GM18508 (cell line): ENCODE data around the gene F11R.
"Not testable (repeated sequence)": the region's sequence is repeated elsewhere in the genome, so short reads cannot be mapped to it uniquely, and the experiment has no call there.

ENCODE experiments used
- ATAC-seq: cut with Tn5 transposase; IDR thresholded peaks from one replicate; pipeline ENCODE4 v1.9.1; 2021; ENCODE audit warnings: moderate number of reproducible peaks; ENCODE audit not compliant: insufficient read depth, unreplicated experiment

Gene F11R

DNA sequence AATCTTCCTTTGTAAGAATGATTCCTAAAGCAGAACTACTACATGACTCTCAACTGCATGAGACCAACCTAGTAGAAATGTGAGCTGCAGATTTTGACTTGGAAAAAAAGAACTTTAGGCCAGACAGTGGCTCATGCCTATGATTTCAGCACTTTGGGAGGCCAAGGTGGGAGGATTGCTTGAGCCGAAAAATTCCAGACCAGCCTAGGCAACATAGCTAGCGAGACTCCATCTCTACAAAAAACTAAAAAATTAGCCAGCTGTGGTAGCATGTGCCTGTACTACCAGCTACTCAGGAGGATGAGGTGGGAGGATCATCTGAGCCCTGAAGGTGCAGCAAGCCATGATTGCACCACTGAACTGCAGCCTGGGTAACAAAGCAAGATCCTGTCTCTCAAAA lies 41.7 kb downstream of the F11R start:
- ATAC-seq: no peak

- ATAC-seq: no peak
Observed at GRCh38 chr1:160978510-160978927, 42.4 kb downstream of the F11R start.

DNA sequence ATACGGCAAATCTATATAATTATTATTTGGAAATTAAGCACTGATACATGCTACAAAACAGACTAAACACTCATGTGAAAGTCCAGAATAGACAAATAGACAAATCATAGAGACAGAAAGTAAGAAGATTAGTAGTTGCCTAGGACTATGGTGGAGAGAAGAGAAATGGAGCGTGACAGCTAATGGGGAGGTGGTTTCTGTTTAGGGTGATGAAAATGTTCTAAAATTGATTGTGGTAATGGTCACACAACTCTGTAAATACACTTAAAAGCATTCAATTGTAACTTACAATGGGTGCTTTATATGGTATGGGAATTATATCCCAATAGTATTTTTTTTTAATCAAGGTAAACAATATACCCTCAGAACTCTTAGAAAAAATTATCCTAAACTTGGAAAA lies 45.9 kb downstream of the F11R start:
- no peak for ATAC-seq

DNA sequence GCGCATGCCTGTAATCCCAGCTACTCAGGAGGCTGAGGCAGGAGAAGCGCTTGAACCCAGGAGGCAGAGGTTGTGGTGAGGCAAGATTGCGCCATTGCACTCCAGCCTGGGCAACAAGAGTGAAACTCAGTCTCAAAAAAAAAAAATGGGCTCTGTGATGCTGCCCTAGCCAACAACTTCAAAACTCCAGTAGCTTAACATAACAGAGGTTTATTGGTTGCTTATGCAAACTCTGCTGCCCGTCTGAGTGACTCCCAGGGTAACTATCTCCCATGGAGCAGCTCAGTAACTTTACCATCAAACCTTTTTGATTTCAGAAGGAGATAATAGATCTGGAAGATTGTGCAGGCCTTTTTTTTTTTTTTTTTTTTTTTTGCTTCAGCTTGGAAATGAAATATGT lies 47.5 kb downstream of the F11R start:
- no peak for ATAC-seq

GRCh38 chr1:160972939-160973338 lies 48.0 kb downstream of the F11R start:
- no peak for ATAC-seq

- ATAC-seq: no peak
Observed at GRCh38 chr1:160971618-160972056, 49.3 kb downstream of the F11R start.

GRCh38 chr1:160963521-160963920 lies 57.4 kb downstream of the F11R start:
- no peak for ATAC-seq

- ATAC-seq: no peak
Observed at GRCh38 chr1:160961419-160961818, 59.5 kb downstream of the F11R start.

- ATAC-seq: no peak
Observed at GRCh38 chr1:160956966-160957365, 64.0 kb downstream of the F11R start.

- no peak for ATAC-seq
Observed at GRCh38 chr1:160954158-160955104, 66.5 kb downstream of the F11R start, which contains the start of gene ITLN2. TSS of gene ITLN2 (minus strand) at chr1:160954809. CDS start at chr1:160954741, 68 bp downstream.

DNA sequence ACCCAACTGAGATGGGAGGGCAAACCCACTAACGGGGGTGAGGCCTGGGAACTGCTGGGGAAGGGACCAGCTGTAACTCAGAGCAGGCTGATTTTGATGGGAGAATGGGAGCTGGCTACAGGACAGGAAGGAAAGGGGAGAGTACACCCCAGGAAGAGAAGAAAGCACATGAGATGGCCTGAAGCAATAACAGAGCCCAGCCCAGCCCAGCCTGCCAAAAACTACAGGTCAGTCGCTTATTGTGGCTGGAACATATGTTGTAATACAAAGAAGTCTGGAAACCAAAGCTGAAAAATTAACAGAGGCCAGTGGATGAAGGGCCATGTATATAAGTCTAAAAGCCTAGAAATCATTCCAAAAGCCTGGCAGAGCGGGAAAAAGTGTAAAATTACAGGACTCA lies 67.9 kb downstream of the F11R start:
- ATAC-seq: no peak

GRCh38 chr1:160952129-160952510 lies 68.8 kb downstream of the F11R start:
- no peak for ATAC-seq

DNA sequence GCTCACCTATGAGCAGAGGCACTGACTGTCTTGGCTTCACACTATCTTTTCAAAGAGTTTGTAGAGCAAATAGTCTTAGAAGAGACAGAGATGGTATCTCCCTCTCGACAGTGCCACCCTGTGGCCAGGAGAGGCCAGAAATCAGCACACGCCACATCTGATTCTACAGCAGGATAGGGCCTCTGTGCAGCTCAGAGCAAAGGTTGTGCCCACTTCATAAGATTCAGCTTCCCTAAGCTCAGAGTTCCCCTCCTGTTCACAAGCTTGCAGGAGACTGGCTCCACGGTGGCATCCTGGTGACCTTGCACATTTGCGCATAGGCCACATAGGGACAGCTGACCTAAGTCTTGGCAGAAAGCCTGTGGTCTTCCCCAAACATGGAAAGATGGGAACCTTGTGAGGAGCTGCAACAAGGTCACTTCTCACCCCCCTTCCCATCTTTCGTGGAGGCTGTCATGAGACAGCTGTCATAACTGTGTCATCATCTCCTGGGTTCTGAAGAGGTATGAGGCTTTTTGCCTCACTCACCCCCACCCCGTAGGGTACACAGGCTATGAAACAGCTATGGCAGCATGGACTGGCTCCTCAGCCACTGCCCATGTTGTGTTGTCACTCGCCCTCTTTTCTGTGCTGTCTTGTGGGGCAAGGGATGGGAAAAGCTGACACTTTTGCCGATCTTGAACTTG lies 69.4 kb downstream of the F11R start:
- no peak for ATAC-seq

- no peak for ATAC-seq
Observed at GRCh38 chr1:160950657-160951056, 70.3 kb downstream of the F11R start.

DNA sequence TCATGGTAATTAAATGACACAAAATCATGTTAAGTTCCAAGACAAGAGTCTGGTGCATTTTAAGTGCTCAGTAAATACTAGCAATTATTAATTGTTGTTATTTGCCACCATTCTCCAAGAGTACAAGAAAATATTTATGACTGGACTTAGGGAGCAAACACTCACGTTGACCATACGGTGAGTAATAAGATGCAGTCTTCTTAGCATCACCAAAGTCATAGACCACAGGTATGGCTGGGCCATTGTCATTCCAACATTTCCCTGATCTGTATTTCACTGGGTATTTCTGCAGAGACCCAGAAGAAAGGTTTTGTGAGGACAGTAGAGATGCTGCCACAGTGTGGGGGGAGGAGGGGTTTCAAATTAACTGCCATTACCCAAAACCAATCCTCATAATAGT lies 71.1 kb downstream of the F11R start:
- ATAC-seq: no peak

DNA sequence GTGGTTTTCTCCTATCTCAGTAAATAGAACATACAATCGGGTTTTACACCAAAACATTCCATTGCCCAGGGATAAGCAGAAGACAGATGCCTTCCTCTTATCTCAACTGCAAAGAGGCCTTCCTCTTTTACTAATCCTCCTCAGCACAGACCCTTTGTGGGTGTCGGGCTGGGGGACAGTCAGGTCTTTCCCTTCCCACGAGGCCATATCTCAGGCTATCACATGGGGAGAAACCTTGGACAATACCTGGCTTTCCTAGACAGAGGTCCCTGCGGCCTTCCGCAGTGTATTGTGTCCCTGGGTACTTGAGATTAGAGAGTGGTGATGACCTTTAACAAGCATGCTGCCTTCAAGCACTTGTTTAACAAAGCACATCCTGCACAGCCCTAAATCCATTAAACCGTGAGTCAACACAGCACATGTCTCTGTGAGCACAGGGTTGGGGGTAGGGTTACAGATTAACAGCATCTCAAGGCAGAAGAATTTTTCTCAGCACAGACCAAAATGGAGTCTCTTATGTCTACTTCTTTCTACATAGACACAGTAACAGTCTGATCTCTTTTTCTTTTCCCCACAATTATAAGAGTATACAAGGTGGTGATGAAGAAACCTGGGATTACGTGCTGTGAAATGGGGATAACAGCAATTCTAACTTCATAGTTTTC lies 71.6 kb downstream of the F11R start:
- ATAC-seq: not testable (repeated sequence)

GRCh38 chr1:160947174-160947759 lies 73.7 kb downstream of the F11R start:
- not testable (repeated sequence) for ATAC-seq

DNA sequence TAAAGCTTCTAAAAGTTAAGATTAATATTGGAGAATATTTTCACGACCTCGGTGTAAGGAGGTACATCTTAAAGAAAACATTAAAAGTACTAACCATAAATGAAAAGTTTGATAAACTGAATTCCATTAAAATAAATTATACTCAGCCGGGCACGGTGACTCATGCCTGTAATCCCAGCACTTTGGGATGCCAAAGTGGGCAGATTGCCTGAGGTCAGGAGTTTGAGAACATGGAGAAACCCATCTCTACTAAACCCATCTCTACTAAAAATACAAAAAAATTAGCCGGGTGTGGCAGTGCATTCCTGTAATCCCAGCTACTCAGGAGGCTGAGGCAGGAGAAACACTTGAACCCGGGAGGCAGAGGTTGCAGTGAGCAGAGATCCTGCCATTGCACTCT lies 75.1 kb downstream of the F11R start:
- not testable (repeated sequence) for ATAC-seq
